Astrocyte (in vitro differentiated cells and primary cell): ENCODE measurements around the gene ANO6. TPM values are rescaled to one million over a fixed set of nuclear protein-coding genes. Genes with fewer than 3 reads are reported as not detected.

ENCODE experiments used
- DNase-seq: peaks from one replicate; pipeline ENCODE4 v3.0.0-alpha.2; 2010; ENCODE audit warnings: low read depth
- FAIRE-seq: peaks from 2 replicates; lab custom pipeline; 2011; peaks lifted over from hg19 to GRCh38; lab: Jason Lieb, UNC
- H2AFZ ChIP-seq: 2 replicates; pipeline ENCODE4 v1.6.0; 2012; ENCODE audit warnings: low read depth, low read length, inconsistent platforms
- H3K27ac ChIP-seq: 2 replicates; pipeline ENCODE4 v1.5.1; 2011; ENCODE audit warnings: low read depth, low read length, inconsistent platforms
- H3K27me3 ChIP-seq: 2 replicates; pipeline ENCODE4 v1.6.0; 2011; ENCODE audit warnings: low read length, inconsistent platforms; ENCODE audit not compliant: insufficient read depth
- H3K36me3 ChIP-seq: 2 replicates; pipeline ENCODE4 v1.5.1; 2011; ENCODE audit warnings: low read length, inconsistent platforms; ENCODE audit not compliant: insufficient read depth
- H3K4me1 ChIP-seq: 2 replicates; pipeline ENCODE4 v1.5.1; 2011; ENCODE audit warnings: low read length, inconsistent platforms; ENCODE audit not compliant: insufficient read depth
- H3K4me2 ChIP-seq: 2 replicates; pipeline ENCODE4 v1.6.0; 2012; ENCODE audit warnings: low read length, inconsistent platforms
- H3K4me3 ChIP-seq: 2 replicates; pipeline ENCODE4 v1.5.1; 2011; ENCODE audit warnings: low read depth, mild to moderate bottlenecking, low read length, inconsistent platforms; ENCODE audit not compliant: insufficient read depth
- H3K79me2 ChIP-seq: 2 replicates; pipeline ENCODE4 v1.6.0; 2012; ENCODE audit warnings: mild to moderate bottlenecking, low read length, inconsistent platforms; ENCODE audit not compliant: insufficient read depth
- H3K9ac ChIP-seq: 2 replicates; pipeline ENCODE4 v1.6.0; 2012; ENCODE audit warnings: mild to moderate bottlenecking, low read length, inconsistent platforms
- H3K9me3 ChIP-seq: 2 replicates; pipeline ENCODE4 v1.5.1; 2012; ENCODE audit warnings: low read depth, mild to moderate bottlenecking, low read length, inconsistent platforms; ENCODE audit not compliant: insufficient read depth
- H4K20me1 ChIP-seq: 2 replicates; pipeline ENCODE4 v1.6.0; 2012; ENCODE audit warnings: low read length, inconsistent platforms; ENCODE audit not compliant: insufficient read depth
- H3K27ac Mint-ChIP-seq: one replicate; pipeline ENCODE4 v1.8.0; 2021; ENCODE audit warnings: mild to moderate bottlenecking, mixed read lengths; ENCODE audit not compliant: unreplicated experiment
- H3K27me3 Mint-ChIP-seq: one replicate; pipeline ENCODE4 v1.8.0; 2021; ENCODE audit warnings: low read depth, mixed read lengths; ENCODE audit not compliant: unreplicated experiment
- H3K36me3 Mint-ChIP-seq: one replicate; pipeline ENCODE4 v1.8.0; 2021; ENCODE audit warnings: low read depth, mixed read lengths; ENCODE audit not compliant: unreplicated experiment
- H3K4me1 Mint-ChIP-seq: one replicate; pipeline ENCODE4 v1.8.0; 2021; ENCODE audit warnings: low read depth, mixed read lengths; ENCODE audit not compliant: unreplicated experiment
- H3K4me3 Mint-ChIP-seq: one replicate; pipeline ENCODE4 v1.8.0; 2021; ENCODE audit warnings: mild to moderate bottlenecking, moderate library complexity, mixed read lengths; ENCODE audit not compliant: unreplicated experiment
- H3K9me3 Mint-ChIP-seq: one replicate; pipeline ENCODE4 v1.8.0; 2021; ENCODE audit warnings: mild to moderate bottlenecking, mixed read lengths; ENCODE audit not compliant: unreplicated experiment
- CTCF ChIP-seq: IDR thresholded peaks from 2 replicates; pipeline ENCODE4 v1.5.1; 2011; ENCODE audit warnings: low read depth, mild to moderate bottlenecking, inconsistent platforms, low read length, moderate library complexity; ENCODE audit not compliant: insufficient read depth
- EZH2 ChIP-seq: IDR thresholded peaks from 2 replicates; pipeline ENCODE4 v1.6.1; 2012; ENCODE audit warnings: mild to moderate bottlenecking, low read length, inconsistent platforms; ENCODE audit not compliant: insufficient read depth
- total RNA-seq: library from RNA; stranded (reverse); gene quantifications from 2 replicates; pipeline ENCODE4 v1.2.1, GENCODE V29; 2021

The ANO6 gene
- total RNA-seq, 1 donor from 2014 or later = 113 TPM

- H2AFZ ChIP-seq = no peak overlapping the region
- peaks cover 14% of the 10 kb centered on the region for H3K4me1 Mint-ChIP-seq
- H3K79me2 ChIP-seq = no peaks in the 10 kb centered on the region
- H3K4me1 ChIP-seq = peaks cover 5% of the 10 kb centered on the region
- H3K27me3 Mint-ChIP-seq = no peaks in the 10 kb centered on the region
- DNase-seq = no peak
- no peaks in the 10 kb centered on the region for H3K27me3 ChIP-seq
- no peaks in the 10 kb centered on the region for H3K36me3 ChIP-seq
- peak overlapping the region; percentile 38 for H3K4me2 ChIP-seq
- no peak overlapping the region for H3K4me3 ChIP-seq
- peaks cover 2% of the 10 kb centered on the region for H3K9me3 Mint-ChIP-seq
- no peak for TF ChIP-seq EZH2
- no peak for TF ChIP-seq CTCF
- H3K27ac Mint-ChIP-seq = peak overlapping the region; percentile 30
- H3K9me3 ChIP-seq = no peaks in the 10 kb centered on the region
- no peaks in the 10 kb centered on the region for H4K20me1 ChIP-seq
- H3K9ac ChIP-seq = no peak overlapping the region
- no peaks in the 10 kb centered on the region for H3K36me3 Mint-ChIP-seq
- no peak for FAIRE-seq
- H3K4me3 Mint-ChIP-seq = no peak overlapping the region
- no peak overlapping the region for H3K27ac ChIP-seq
Observed at GRCh38 chr12:45192707-45193106, 23.2 kb upstream of the ANO6 start.

DNA sequence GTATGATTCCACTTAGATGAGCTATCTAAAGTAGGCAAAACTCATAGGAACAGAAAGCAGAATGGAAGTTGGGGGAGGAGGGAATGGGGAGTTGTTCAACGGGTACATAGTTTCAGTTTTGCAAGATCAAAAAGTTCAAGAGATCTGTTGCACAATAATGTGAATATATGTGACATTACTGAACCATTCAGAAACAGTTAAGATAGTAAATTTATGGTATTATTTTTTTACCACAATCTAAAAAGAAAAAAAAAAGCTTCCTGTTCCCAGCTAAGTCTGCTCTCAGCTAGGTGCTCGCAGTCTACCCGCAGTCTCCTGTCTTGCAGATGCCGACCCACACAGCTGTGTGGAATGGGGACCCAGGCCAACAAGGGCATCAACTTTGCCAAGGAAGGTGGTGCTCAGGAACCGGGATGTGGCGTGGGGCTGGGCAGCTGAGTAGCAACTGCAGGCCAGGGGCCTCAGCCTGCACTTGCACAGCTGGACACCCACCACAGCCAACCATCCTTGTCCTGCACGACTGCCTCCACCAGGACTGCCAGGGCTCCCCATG, 15.3 kb upstream of the ANO6 start:
- H3K9ac ChIP-seq = no peak overlapping the region
- H4K20me1 ChIP-seq = no peaks in the 10 kb centered on the region
- DNase-seq (no peak), FAIRE-seq (no peak)
- no peaks in the 10 kb centered on the region for H3K79me2 ChIP-seq
- H3K27me3 Mint-ChIP-seq = no peaks in the 10 kb centered on the region
- H3K36me3 Mint-ChIP-seq = no peaks in the 10 kb centered on the region
- H3K4me1 ChIP-seq = no peaks in the 10 kb centered on the region
- H2AFZ ChIP-seq = no peak overlapping the region
- H3K4me2 ChIP-seq = no peak overlapping the region
- peaks cover 6% of the 10 kb centered on the region for H3K4me1 Mint-ChIP-seq
- H3K9me3 Mint-ChIP-seq = no peaks in the 10 kb centered on the region
- no peak overlapping the region for H3K4me3 Mint-ChIP-seq
- H3K36me3 ChIP-seq = no peaks in the 10 kb centered on the region
- H3K27me3 ChIP-seq = no peaks in the 10 kb centered on the region
- H3K9me3 ChIP-seq = no peaks in the 10 kb centered on the region
- no peak for TF ChIP-seq CTCF
- TF ChIP-seq EZH2 = no peak
- H3K27ac ChIP-seq = no peak overlapping the region
- H3K4me3 ChIP-seq = no peak overlapping the region
- H3K27ac Mint-ChIP-seq = no peak overlapping the region

GRCh38 chr12:45203767-45204166, 12.1 kb upstream of the ANO6 start:
- Histone ChIP-seq H3K4me3 (no peak overlapping the region), H3K4me1 (no peaks in the 10 kb centered on the region), H3K79me2 (no peaks in the 10 kb centered on the region), H4K20me1 (no peaks in the 10 kb centered on the region), H3K27ac (no peak overlapping the region), H3K36me3 (no peaks in the 10 kb centered on the region), H3K4me2 (no peak overlapping the region), H3K9ac (no peak overlapping the region), H3K27me3 (no peaks in the 10 kb centered on the region), H3K9me3 (no peaks in the 10 kb centered on the region), H2AFZ (no peak overlapping the region)
- DNase-seq = no peak
- Mint-ChIP-seq H3K4me1 (peaks cover 6% of the 10 kb centered on the region), H3K9me3 (no peaks in the 10 kb centered on the region), H3K36me3 (peaks cover 3% of the 10 kb centered on the region), H3K27ac (no peak overlapping the region), H3K27me3 (no peaks in the 10 kb centered on the region), H3K4me3 (no peak overlapping the region)
- TF ChIP-seq EZH2 (no peak), CTCF (no peak)
- FAIRE-seq = no peak
